Neural cell (in vitro differentiated cells): ENCODE results near the gene TMEM132E. TPM values are rescaled to one million over a fixed set of nuclear protein-coding genes. Genes with fewer than 3 reads are reported as not detected.

Experiments
- H2AFZ ChIP-seq: fragments of 200-600, 300-800 bp; sonication (generic), shearing (Covaris generic); 2 replicates; pipeline ENCODE4 v1.6.0; 2014; ENCODE audit warnings: low read depth, mild to moderate bottlenecking, antibody characterized with exemption, low read length, moderate library complexity
- H3F3A ChIP-seq: fragments of 200-600 bp; shearing (Covaris generic); 2 replicates; pipeline ENCODE4 v1.6.1; 2016; ENCODE audit warnings: mild to moderate bottlenecking, moderate library complexity, mixed read lengths, antibody characterized with exemption, low read length; ENCODE audit not compliant: insufficient read depth, poor library complexity, severe bottlenecking
- H3K27ac ChIP-seq: fragments of 200-600, 300-800 bp; sonication (generic), shearing (Covaris generic); 2 replicates; pipeline ENCODE4 v1.5.1; 2014; ENCODE audit warnings: mild to moderate bottlenecking, low read length, moderate library complexity
- H3K27me3 ChIP-seq: fragments of 300-800, 200-600 bp; sonication (generic), shearing (Covaris generic); 2 replicates; pipeline ENCODE4 v1.6.0; 2014; ENCODE audit warnings: mild to moderate bottlenecking, low read depth, low read length, moderate library complexity; ENCODE audit not compliant: insufficient read depth
- H3K36me3 ChIP-seq: fragments of 300-800, 200-600 bp; sonication (generic), shearing (Covaris generic); 2 replicates; pipeline ENCODE4 v1.5.1; 2014; ENCODE audit warnings: mild to moderate bottlenecking, antibody characterized with exemption, low read length, moderate library complexity; ENCODE audit not compliant: insufficient read depth
- H3K4me2 ChIP-seq: fragments of 300-800, 200-600 bp; sonication (generic), shearing (Covaris generic); 2 replicates; pipeline ENCODE4 v1.6.0; 2014; ENCODE audit warnings: mild to moderate bottlenecking, low read length
- H3K4me3 ChIP-seq: fragments of 300-800, 200-600 bp; sonication (generic), shearing (Covaris generic); 2 replicates; pipeline ENCODE4 v1.5.1; 2014; ENCODE audit warnings: mild to moderate bottlenecking, low read length, moderate library complexity
- H3K79me2 ChIP-seq: fragments of 200-600 bp; shearing (Covaris generic); replicated peaks from 2 replicates; pipeline ENCODE4 v1.6.0; 2014; ENCODE audit warnings: mild to moderate bottlenecking, low read length, moderate library complexity; ENCODE audit not compliant: insufficient read depth
- H3K9ac ChIP-seq: fragments of 300-800, 200-600 bp; sonication (generic), shearing (Covaris generic); 2 replicates; pipeline ENCODE4 v1.6.1; 2016; ENCODE audit warnings: mild to moderate bottlenecking, low read length, mixed read lengths
- H3K9me2 ChIP-seq: fragments of 200-600 bp; shearing (Covaris generic); 2 replicates; pipeline ENCODE4 v1.6.1; 2016; ENCODE audit warnings: mild to moderate bottlenecking, low read length, mixed read lengths; ENCODE audit not compliant: insufficient read depth
- H3K9me3 ChIP-seq: fragments of 200-600, 300-800 bp; sonication (generic), shearing (Covaris generic); 2 replicates; pipeline ENCODE4 v1.6.1; 2016; ENCODE audit warnings: mild to moderate bottlenecking, mixed run types, low read length, moderate library complexity, mixed read lengths
- H4K20me1 ChIP-seq: fragments of 200-600 bp; shearing (Covaris generic); 2 replicates; pipeline ENCODE4 v1.6.1; 2016; ENCODE audit warnings: mild to moderate bottlenecking, mixed run types; ENCODE audit not compliant: insufficient read depth
- CTCF ChIP-seq: fragments of 450-650 bp; IDR thresholded peaks from 2 replicates; pipeline ENCODE4 v1.5.1; 2014; ENCODE audit warnings: antibody characterized with exemption, mild to moderate bottlenecking, moderate library complexity; ENCODE audit not compliant: poor library complexity, severe bottlenecking
- EP300 ChIP-seq: fragments of 450-650 bp; conservative IDR thresholded peaks from 2 replicates; pipeline ENCODE4 v1.6.1; 2014; ENCODE audit warnings: antibody characterized with exemption, mild to moderate bottlenecking, moderate library complexity; ENCODE audit not compliant: poor library complexity, severe bottlenecking
- EZH2 ChIP-seq: fragments of 200-600, 300-800 bp; shearing (Covaris generic), sonication (generic); IDR thresholded peaks from 2 replicates; pipeline ENCODE4 v1.6.1; 2014; ENCODE audit warnings: antibody characterized with exemption, low read length, borderline replicate concordance, mild to moderate bottlenecking; ENCODE audit not compliant: insufficient read depth, poor library complexity, severe bottlenecking
- MXI1 ChIP-seq: fragments of 450-650 bp; conservative IDR thresholded peaks from 2 replicates; pipeline ENCODE4 v1.6.1; 2014; ENCODE audit warnings: antibody characterized with exemption, mild to moderate bottlenecking; ENCODE audit not compliant: poor library complexity, severe bottlenecking
- POLR2AphosphoS5 ChIP-seq: IDR thresholded peaks from 2 replicates; pipeline ENCODE4 v1.6.1; 2012
- RAD21 ChIP-seq: fragments of 450-650 bp; conservative IDR thresholded peaks from 2 replicates; pipeline ENCODE4 v1.6.1; 2014; ENCODE audit warnings: antibody characterized with exemption, mild to moderate bottlenecking, moderate library complexity
- REST ChIP-seq: IDR thresholded peaks from 2 replicates; pipeline ENCODE4 v1.6.1; 2012; ENCODE audit warnings: borderline replicate concordance
- SMC3 ChIP-seq: fragments of 450-650 bp; conservative IDR thresholded peaks from 2 replicates; pipeline ENCODE4 v1.6.1; 2014; ENCODE audit warnings: antibody characterized with exemption, mild to moderate bottlenecking, moderate library complexity; ENCODE audit not compliant: poor library complexity
- TAF1 ChIP-seq: IDR thresholded peaks from 2 replicates; pipeline ENCODE4 v1.6.1; 2012; ENCODE audit warnings: low read depth
- polyA plus RNA-seq: library from polyadenylated mRNA; depleted of rRNA; stranded (reverse); fragments of >200 nt; gene quantifications from 2 replicates; pipeline ENCODE4 v1.2.3, GENCODE V29; 2014

TMEM132E gene
- polyA plus RNA-seq, 1 donor from 2014 or later, result 1.8 TPM

- H3K9me3 ChIP-seq, result no peaks in the 10 kb centered on the region
- no peaks in the 10 kb centered on the region for H3K27me3 ChIP-seq
- H3K36me3 ChIP-seq, result no peaks in the 10 kb centered on the region
Observed at GRCh38 chr17:34641368-34641767, 62.0 kb downstream of the TMEM132E start.

GRCh38 chr17:34644941-34645550 lies 65.7 kb downstream of the TMEM132E start:
- no peaks in the 10 kb centered on the region for H3K79me2 ChIP-seq
- H3K27me3 ChIP-seq, result no peaks in the 10 kb centered on the region
- H3F3A ChIP-seq, result no peaks in the 10 kb centered on the region
- H4K20me1 ChIP-seq, result no peaks in the 10 kb centered on the region
- H3K4me3 ChIP-seq, result no peak overlapping the region
- H3K9me2 ChIP-seq, result no peaks in the 10 kb centered on the region
- H3K9me3 ChIP-seq, result no peaks in the 10 kb centered on the region
- no peak overlapping the region for H3K9ac ChIP-seq
- no peak overlapping the region for H2AFZ ChIP-seq
- H3K4me2 ChIP-seq, result no peak overlapping the region
- H3K27ac ChIP-seq, result no peak overlapping the region
- H3K36me3 ChIP-seq, result no peaks in the 10 kb centered on the region
- TF ChIP-seq EZH2 (no peak), POLR2AphosphoS5 (no peak), EP300 (no peak), RAD21 (no peak), TAF1 (no peak), MXI1 (no peak), CTCF (no peak), SMC3 (no peak)

More at GRCh38 chr17:34641368-34641767, 62.0 kb downstream of the TMEM132E start:
- H3K9me2 ChIP-seq, result no peaks in the 10 kb centered on the region
- no peak overlapping the region for H3K4me3 ChIP-seq
- no peak overlapping the region for H2AFZ ChIP-seq
- H3K9ac ChIP-seq, result no peak overlapping the region
- H3K79me2 ChIP-seq, result no peaks in the 10 kb centered on the region
- no peaks in the 10 kb centered on the region for H4K20me1 ChIP-seq
- H3F3A ChIP-seq, result no peaks in the 10 kb centered on the region
- no peak overlapping the region for H3K4me2 ChIP-seq
- TF ChIP-seq SMC3 (no peak), CTCF (no peak), EZH2 (no peak), POLR2AphosphoS5 (no peak), REST (no peak), RAD21 (no peak), EP300 (no peak), TAF1 (no peak), MXI1 (no peak)
- H3K27ac ChIP-seq, result no peak overlapping the region
